B cell (primary cell): Measurements from ENCODE around the gene CLDN4. TPM values are rescaled to one million over a fixed set of nuclear protein-coding genes. Genes with fewer than 3 reads are reported as not detected.
"Not testable (repeated sequence)": the region's sequence is repeated elsewhere in the genome, so short reads cannot be mapped to it uniquely, and the experiment has no call there.

Source experiments
- ATAC-seq: fragments of 200-7000 bp; cut with Tn5 transposase; one replicate; pipeline ENCODE4 v1.10.0; 2021; ENCODE audit warnings: low read depth, mild to moderate bottlenecking, moderate number of reproducible peaks, moderate library complexity
- CTCF ChIA-PET: fragments of 350-600 bp; sonication (Branson Sonifier 250); formaldehyde crosslinking; loops from one replicate; lab custom pipeline; 2021; ENCODE audit warnings: antibody characterized with exemption, inconsistent platforms; lab: Charles Lee
- POLR2A ChIA-PET: fragments of 350-600 bp; sonication (Branson Sonifier 250); formaldehyde crosslinking; loops from one replicate; lab custom pipeline; 2021; ENCODE audit warnings: antibody characterized with exemption; lab: Charles Lee
- DNase-seq: peaks from one replicate; pipeline ENCODE4 v3.0.0; 2013
- H2AFZ ChIP-seq: 2 replicates; pipeline ENCODE4 v1.6.1; 2012; ENCODE audit warnings: mild to moderate bottlenecking, low read depth, low read length; ENCODE audit not compliant: insufficient read depth, poor library complexity, severe bottlenecking
- H3K27ac ChIP-seq, 2 donors: 1 replicate in 1 of 2; 2 replicates in 1 of 2; pipeline ENCODE4 v1.5.1; 2012 to 2013; ENCODE audit warnings: low read length in 2 of 2, mild to moderate bottlenecking in 2 of 2, moderate library complexity in 1 of 2
- H3K27me3 ChIP-seq, 4 experiments: fragments of 200-600 bp in 1 of 4; sonication (generic) in 1 of 4; replicated peaks in 1 of 4; 1 replicate in 2 of 4; 2 replicates in 2 of 4; pipeline versions ENCODE4 v1.6.1 to v1.7.0; 2013 to 2016; ENCODE audit warnings: low read length in 3 of 4, mild to moderate bottlenecking in 2 of 4, mixed read lengths in 1 of 4, moderate library complexity in 1 of 4; ENCODE audit not compliant: insufficient read depth in 4 of 4, control insufficient read depth in 3 of 4; ENCODE audit errors: control extremely low read depth in 1 of 4
- H3K36me3 ChIP-seq, 2 experiments: replicated peaks in 1 of 2; 1 replicate in 1 of 2; 2 replicates in 1 of 2; pipeline versions ENCODE4 v1.6.1 to v1.7.1; 2013; ENCODE audit warnings: low read length in 1 of 2; ENCODE audit not compliant: insufficient read depth in 2 of 2, control insufficient read depth in 1 of 2; ENCODE audit errors: control extremely low read depth in 1 of 2, extremely low read depth in 1 of 2
- H3K4me1 ChIP-seq, 2 donors: fragments of 200-600 bp in 1 of 2; sonication (generic) in 1 of 2; 1 replicate in 1 of 2; 2 replicates in 1 of 2; pipeline versions ENCODE4 v1.5.1 to v1.6.1; 2013 to 2017; ENCODE audit warnings: low read length in 2 of 2; ENCODE audit not compliant: control insufficient read depth in 2 of 2, insufficient read depth in 2 of 2
- H3K4me2 ChIP-seq: replicated peaks from 2 replicates; pipeline ENCODE3; 2012; ENCODE audit warnings: mild to moderate bottlenecking, low read depth, low read length; ENCODE audit not compliant: poor library complexity, severe bottlenecking
- H3K4me3 ChIP-seq, 5 experiments: fragments of 200-600 bp in 1 of 5; sonication (generic) in 1 of 5; 1 replicate in 3 of 5; 2 replicates in 2 of 5; pipeline versions ENCODE4 v1.5.1 to v1.7.0; 2011 to 2016; ENCODE audit warnings: low read length in 4 of 5, mild to moderate bottlenecking in 4 of 5, low read depth in 2 of 5, control low read depth in 1 of 5, moderate library complexity in 1 of 5; ENCODE audit not compliant: insufficient read depth in 1 of 5; ENCODE audit errors: control extremely low read depth in 1 of 5, extremely low read depth in 1 of 5
- H3K79me2 ChIP-seq: fragments of 200-600 bp; sonication (generic); one replicate; pipeline ENCODE4 v1.6.0; 2016; ENCODE audit warnings: low read length; ENCODE audit not compliant: control insufficient read depth, insufficient read depth
- H3K9ac ChIP-seq: fragments of 200-600 bp; sonication (generic); 2 replicates; pipeline ENCODE4 v1.6.1; 2017; ENCODE audit warnings: mild to moderate bottlenecking, low read length, moderate library complexity
- H3K9me3 ChIP-seq, 3 donors: one replicate each; pipeline versions ENCODE4 v1.6.1 to v1.7.1; 2013; ENCODE audit warnings: low read length in 2 of 3; ENCODE audit not compliant: control insufficient read depth in 2 of 3, insufficient read depth in 1 of 3; ENCODE audit errors: control extremely low read depth in 1 of 3
- H4K20me1 ChIP-seq: 2 replicates; pipeline ENCODE4 v1.6.0; 2012; ENCODE audit warnings: mild to moderate bottlenecking, low read length; ENCODE audit not compliant: insufficient read depth, control insufficient read depth, poor library complexity, severe bottlenecking
- H3K27ac Mint-ChIP-seq: one replicate; pipeline ENCODE4 v1.8.0; 2021; ENCODE audit warnings: mixed read lengths
- H3K27me3 Mint-ChIP-seq: one replicate; pipeline ENCODE4 v1.8.0; 2021; ENCODE audit warnings: mixed read lengths
- H3K4me1 Mint-ChIP-seq: one replicate; pipeline ENCODE4 v1.8.0; 2021; ENCODE audit warnings: mixed read lengths
- H3K4me3 Mint-ChIP-seq: one replicate; pipeline ENCODE4 v1.8.0; 2021; ENCODE audit warnings: mixed read lengths
- H3K9me3 Mint-ChIP-seq: one replicate; pipeline ENCODE4 v1.8.0; 2022; ENCODE audit warnings: mixed read lengths; ENCODE audit not compliant: insufficient read depth
- CTCF ChIP-seq: fragments of 200-600 bp; IDR thresholded peaks from one replicate; pipeline ENCODE4 v1.8.0; 2022; ENCODE audit warnings: antibody characterized with exemption, mild to moderate bottlenecking
- EZH2 ChIP-seq: IDR thresholded peaks from 2 replicates; pipeline ENCODE4 v1.6.1; 2012; ENCODE audit warnings: borderline replicate concordance, low read depth, mild to moderate bottlenecking, moderate library complexity, low read length; ENCODE audit not compliant: insufficient read depth, poor library complexity, severe bottlenecking
- WGBS: methylation state at CpG from one replicate; pipeline ENCODE4 v1.1.5; 2013; ENCODE audit warnings: missing lambda C conversion rate; ENCODE audit not compliant: insufficient coverage; 5-methylcytosine and 5-hydroxymethylcytosine counted together
- intact Hi-C: fragments of 100-400 bp; cut with micrococcal nuclease; formaldehyde crosslinking; loops from one replicate; pipeline ENCODE4 v1.10.0; 2022
- polyA plus RNA-seq: library from polyadenylated mRNA; depleted of rRNA; stranded (reverse); fragments of >200 nt; gene quantifications from 2 replicates; pipeline ENCODE4 v1.2.3, GENCODE V29; 2012
- total RNA-seq, 2 donors: library from RNA; stranded (reverse); fragments of 120-200 nt in 1 of 2; gene quantifications; 1 replicate in 1 of 2; 2 replicates in 1 of 2; pipeline versions ENCODE4 v1.2.3 to v1.2.4, GENCODE V29; 2013 to 2022

The CLDN4 gene
- total and polyA plus RNA-seq, 2 donors (not counting 1 experiment from before 2014, with no cell fraction given) = 0.09 TPM; not detected in 1

GRCh38 chr7:73789051-73789450 is 41.7 kb upstream of the CLDN4 start:
- TF ChIP-seq CTCF (no peak), EZH2 (no peak)
- Mint-ChIP-seq H3K9me3 (no peaks in the 10 kb centered on the region), H3K4me3 (no peak overlapping the region), H3K27me3 (peaks cover 5% of the 10 kb centered on the region), H3K27ac (no peak overlapping the region), H3K4me1 (peaks cover 6% of the 10 kb centered on the region)
- no peak overlapping the region for H3K4me2 ChIP-seq
- H3K4me3 ChIP-seq = no peak overlapping the region
- H3K9me3 ChIP-seq = peaks cover 0 to 20% (median 2%) of the 10 kb centered on the region in 3 donors
- peaks cover 0 to under 1% of the 10 kb centered on the region in 2 donors for H3K4me1 ChIP-seq
- CTCF ChIA-PET = interaction anchor here (0.6 kb wide), 1 partner anchor 123 kb away, joined by 3 read pairs; no protein-coding TSS in a partner anchor
- no peak overlapping the region for H3K27ac ChIP-seq
- H4K20me1 ChIP-seq = no peaks in the 10 kb centered on the region
- no peaks in the 10 kb centered on the region for H3K27me3 ChIP-seq
- H3K79me2 ChIP-seq = no peaks in the 10 kb centered on the region
- no peak overlapping the region for H2AFZ ChIP-seq
- H3K9ac ChIP-seq = no peak overlapping the region
- POLR2A ChIA-PET = no interaction called here
- no CpG with 5 or more reads among the region's 4 CpGs for WGBS
- no peak for DNase-seq
- no peaks in the 10 kb centered on the region for H3K36me3 ChIP-seq
- intact Hi-C loops = no loop called here
- ATAC-seq = no peak

DNA sequence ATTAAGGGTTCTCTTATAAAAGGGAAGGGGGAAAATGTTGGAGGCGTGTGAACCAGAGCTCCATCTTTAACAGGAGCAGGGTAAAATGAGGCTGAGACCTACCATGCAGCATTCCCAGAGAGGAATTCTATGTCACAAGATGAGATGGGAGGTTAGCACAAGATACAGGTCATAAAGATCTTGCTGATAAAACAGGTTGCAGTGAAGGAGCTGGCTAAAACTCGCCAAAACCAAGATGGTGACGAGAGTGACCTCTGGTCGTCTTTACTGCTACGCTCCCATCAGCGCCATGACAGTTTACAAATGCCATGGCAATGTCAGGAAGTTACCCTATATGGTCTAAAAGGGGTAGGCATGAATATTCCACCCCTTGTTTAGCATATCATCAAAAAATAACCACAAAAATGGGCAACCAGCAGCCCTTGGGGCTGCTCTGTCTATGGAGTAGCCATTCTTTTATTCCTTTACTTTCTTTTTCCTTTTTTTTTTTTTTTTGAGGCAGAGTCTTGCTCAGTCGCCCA is 39.6 kb upstream of the CLDN4 start:
- H3K4me1 ChIP-seq, H3K9ac ChIP-seq, H3K4me3 ChIP-seq, H3K27ac Mint-ChIP-seq, intact Hi-C loops, H2AFZ ChIP-seq, H3K79me2 ChIP-seq, H3K4me1 Mint-ChIP-seq, H3K9me3 Mint-ChIP-seq, DNase-seq, POLR2A ChIA-PET, H3K27me3 Mint-ChIP-seq, CTCF ChIA-PET, ATAC-seq, H3K27me3 ChIP-seq, H3K4me2 ChIP-seq, H4K20me1 ChIP-seq, H3K27ac ChIP-seq, H3K4me3 Mint-ChIP-seq, H3K36me3 ChIP-seq: not testable (repeated sequence)
- peaks cover 2 to 23% (median 4%) of the 10 kb centered on the region in 3 donors for H3K9me3 ChIP-seq
- WGBS = 91% methylated on average over 4 of the region's 7 CpGs

DNA sequence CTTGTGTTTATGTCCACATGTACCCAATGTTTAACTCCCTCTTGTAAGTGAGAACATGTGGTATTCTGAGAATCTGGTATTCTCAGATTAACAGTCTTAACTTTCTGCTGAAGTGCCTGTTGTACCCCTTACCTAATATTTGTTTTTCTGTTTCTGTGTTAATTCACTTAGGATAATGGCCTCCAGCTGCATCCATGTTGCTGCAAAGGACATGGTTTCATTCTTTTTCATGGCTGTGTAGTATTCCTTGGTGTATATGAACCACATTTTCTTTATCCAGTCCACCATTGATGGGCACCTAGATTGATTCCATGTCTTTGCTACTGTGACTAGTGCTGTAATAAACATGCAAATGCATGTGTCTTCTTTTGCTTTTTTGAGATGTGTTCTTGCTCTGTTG is 35.6 kb upstream of the CLDN4 start:
- POLR2A ChIA-PET, DNase-seq, H3K4me3 Mint-ChIP-seq: not testable (repeated sequence)

More for the DNA sequence above, 35.6 kb upstream of the CLDN4 start:
- H3K27ac Mint-ChIP-seq, H3K27ac ChIP-seq, ATAC-seq, H4K20me1 ChIP-seq, intact Hi-C loops, H3K9me3 ChIP-seq, H2AFZ ChIP-seq, H3K4me2 ChIP-seq, CTCF ChIA-PET, H3K4me1 ChIP-seq, H3K9ac ChIP-seq, H3K4me1 Mint-ChIP-seq, H3K27me3 ChIP-seq, H3K27me3 Mint-ChIP-seq, H3K36me3 ChIP-seq, H3K4me3 ChIP-seq, H3K79me2 ChIP-seq, H3K9me3 Mint-ChIP-seq: not testable (repeated sequence)
